HFFc6 (cell line): ENCODE results near the gene CRHR1. TPM values are rescaled to one million over a fixed set of nuclear protein-coding genes. Genes with fewer than 3 reads are reported as not detected.

Experiments used
- DNase-seq: peaks from one replicate; pipeline ENCODE4 v3.0.0-alpha.2; 2018
- H3K27ac Mint-ChIP-seq: 2 replicates; pipeline ENCODE4 v1.8.0; 2020; ENCODE audit warnings: mild to moderate bottlenecking, mixed read lengths
- H3K27me3 Mint-ChIP-seq: 2 replicates; pipeline ENCODE4 v1.8.0; 2021; ENCODE audit warnings: mild to moderate bottlenecking, moderate library complexity, mixed read lengths; ENCODE audit not compliant: insufficient read depth
- H3K36me3 Mint-ChIP-seq: 2 replicates; pipeline ENCODE4 v1.8.0; 2021; ENCODE audit warnings: low read depth, mixed read lengths
- H3K4me1 Mint-ChIP-seq: 2 replicates; pipeline ENCODE4 v1.8.0; 2020; ENCODE audit warnings: low read depth, mixed read lengths
- H3K4me3 Mint-ChIP-seq: 2 replicates; pipeline ENCODE4 v1.8.0; 2020; ENCODE audit warnings: mild to moderate bottlenecking, moderate library complexity, mixed read lengths
- H3K9me3 Mint-ChIP-seq: 2 replicates; pipeline ENCODE4 v1.8.0; 2020; ENCODE audit warnings: mild to moderate bottlenecking, mixed read lengths
- CTCF ChIP-seq: fragments of 200-600 bp; sonication (generic); IDR thresholded peaks from 2 replicates; pipeline ENCODE4 v1.5.0; 2021; ENCODE audit warnings: antibody characterized with exemption, mild to moderate bottlenecking
- total RNA-seq, 6 experiments: library from RNA; stranded (reverse); fragmentation: NEBNext Ultra II Directional; extraction: Animal tissue kit (Norgen Biotek cat#: 25700); gene quantifications; 2 replicates in 1 of 6; 3 replicates in 5 of 6; pipeline ENCODE4 v1.2.3, GENCODE V29; 2021

The CRHR1 gene
- total RNA-seq, 6 experiments from 2014 or later: not detected

DNA sequence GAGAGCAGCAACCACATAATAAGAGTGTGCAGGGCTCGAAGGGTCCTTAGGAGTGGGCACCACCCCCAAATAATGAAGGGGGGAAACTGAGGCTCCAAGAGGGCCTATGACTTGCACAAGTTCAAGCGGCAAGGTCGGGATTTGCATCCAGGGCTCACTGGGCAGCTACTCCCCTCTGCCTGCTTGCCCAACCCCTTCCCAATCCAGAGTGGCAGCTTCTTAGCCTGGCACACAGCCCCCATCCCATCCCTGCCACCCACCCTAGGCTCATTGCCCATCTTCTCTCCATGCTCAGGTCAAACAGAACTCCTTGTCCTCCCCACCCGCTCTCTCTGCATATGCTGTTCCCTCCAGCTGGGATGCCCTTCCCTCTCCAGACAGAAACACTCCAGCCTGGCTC lies 63.0 kb downstream of the CRHR1 start:
- Mint-ChIP-seq H3K36me3 (no peaks in the 10 kb centered on the region), H3K9me3 (no peaks in the 10 kb centered on the region), H3K27me3 (peaks cover 29% of the 10 kb centered on the region), H3K4me1 (no peaks in the 10 kb centered on the region), H3K27ac (no peak overlapping the region), H3K4me3 (no peak overlapping the region)
- no peak for DNase-seq
- TF ChIP-seq CTCF: no peak

DNA sequence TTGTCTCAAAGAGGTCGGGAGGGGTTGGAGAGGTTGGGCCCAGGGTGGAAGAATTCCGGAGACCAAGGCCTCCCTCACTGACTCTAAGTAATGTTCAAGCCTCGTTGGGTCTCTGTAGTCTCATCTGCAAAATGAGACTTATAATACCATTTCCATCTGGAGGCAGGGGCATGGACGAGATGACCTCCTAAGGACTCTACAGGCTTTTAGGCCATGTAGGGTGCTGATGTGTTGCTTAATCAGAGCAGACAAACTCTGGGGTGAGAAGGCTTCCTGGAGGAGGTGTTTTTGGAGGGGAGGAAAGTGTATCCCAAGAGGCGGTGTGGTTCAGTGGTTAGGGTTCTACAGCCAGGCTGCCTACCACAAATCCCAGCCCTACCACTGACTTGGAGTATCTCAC lies 63.6 kb downstream of the CRHR1 start:
- no peak for TF ChIP-seq CTCF
- H3K36me3 Mint-ChIP-seq: no peaks in the 10 kb centered on the region
- no peaks in the 10 kb centered on the region for H3K9me3 Mint-ChIP-seq
- H3K27ac Mint-ChIP-seq: no peak overlapping the region
- no peak overlapping the region for H3K4me3 Mint-ChIP-seq
- DNase-seq: no peak
- H3K4me1 Mint-ChIP-seq: no peaks in the 10 kb centered on the region
- H3K27me3 Mint-ChIP-seq: peaks cover 24% of the 10 kb centered on the region

GRCh38 chr17:45848405-45848804 lies 64.3 kb downstream of the CRHR1 start:
- DNase-seq: no peak
- H3K9me3 Mint-ChIP-seq: no peaks in the 10 kb centered on the region
- no peaks in the 10 kb centered on the region for H3K36me3 Mint-ChIP-seq
- H3K27ac Mint-ChIP-seq: no peak overlapping the region
- no peak overlapping the region for H3K4me3 Mint-ChIP-seq
- peaks cover 19% of the 10 kb centered on the region for H3K27me3 Mint-ChIP-seq
- TF ChIP-seq CTCF: no peak
- H3K4me1 Mint-ChIP-seq: no peaks in the 10 kb centered on the region

DNA sequence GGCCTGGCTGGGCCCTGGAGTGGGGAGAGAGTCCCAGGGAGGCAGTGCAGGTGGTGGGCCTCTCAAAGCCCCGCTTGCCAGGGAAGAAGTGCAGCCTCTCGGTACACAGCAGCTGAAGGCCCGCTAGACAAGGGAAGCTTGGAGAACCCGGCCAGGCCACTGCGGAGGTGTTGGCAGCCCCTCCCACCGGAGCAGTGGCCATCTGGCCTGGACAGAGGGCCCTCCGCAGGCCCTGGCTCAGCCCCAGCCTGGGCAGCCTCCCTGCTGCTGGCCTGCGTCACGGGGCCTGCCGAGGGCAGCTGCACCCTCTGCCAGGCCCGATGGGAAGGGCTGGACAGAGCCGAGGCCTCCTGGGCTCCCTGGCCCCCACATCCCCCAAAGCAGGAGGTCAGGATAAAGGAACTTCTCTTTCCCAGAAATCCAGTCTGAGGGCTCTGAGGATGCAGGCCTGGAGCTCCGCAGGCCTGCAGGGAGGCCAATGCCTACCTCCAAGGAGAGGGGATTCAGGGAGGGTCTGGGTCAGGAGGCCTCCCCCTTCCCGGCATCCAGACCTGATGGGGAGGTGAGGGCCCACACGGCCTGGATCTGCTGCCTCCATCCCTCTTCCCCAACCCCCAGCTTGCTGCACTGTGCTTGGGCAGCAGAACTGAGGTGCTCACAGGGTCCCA lies 64.9 kb downstream of the CRHR1 start:
- Mint-ChIP-seq H3K4me3 (no peak overlapping the region), H3K9me3 (no peaks in the 10 kb centered on the region), H3K36me3 (no peaks in the 10 kb centered on the region), H3K27me3 (peaks cover 17% of the 10 kb centered on the region), H3K4me1 (no peaks in the 10 kb centered on the region), H3K27ac (no peak overlapping the region)
- DNase-seq: no peak
- no peak for TF ChIP-seq CTCF

DNA sequence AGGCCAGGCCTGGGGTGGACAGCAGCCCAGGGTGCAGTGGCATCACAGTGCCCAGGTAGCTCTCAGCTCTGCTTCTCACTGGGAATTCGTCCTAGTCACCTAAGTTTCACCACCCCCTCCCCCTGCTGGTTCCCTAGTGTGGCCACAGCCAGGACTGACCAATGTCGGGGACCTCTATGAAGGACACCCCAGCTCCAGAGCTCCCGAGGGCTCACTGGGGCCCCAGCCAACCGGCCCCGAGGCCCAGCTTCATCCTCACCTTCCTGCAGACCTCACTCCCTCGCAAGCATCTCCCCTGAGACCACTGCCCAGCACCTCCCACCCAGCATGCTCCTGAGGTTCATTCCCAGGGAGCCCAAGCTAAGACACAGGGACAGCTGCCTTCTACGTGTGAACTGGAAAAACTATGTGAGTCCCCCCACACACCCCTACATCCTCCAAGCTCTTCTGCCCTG lies 65.4 kb downstream of the CRHR1 start:
- no peak for DNase-seq
- Mint-ChIP-seq H3K4me3 (no peak overlapping the region), H3K27me3 (peaks cover 19% of the 10 kb centered on the region), H3K36me3 (no peaks in the 10 kb centered on the region), H3K9me3 (no peaks in the 10 kb centered on the region), H3K27ac (no peak overlapping the region), H3K4me1 (no peaks in the 10 kb centered on the region)
- TF ChIP-seq CTCF: no peak

- Mint-ChIP-seq H3K4me3 (no peak overlapping the region), H3K27me3 (peaks cover 19% of the 10 kb centered on the region), H3K36me3 (no peaks in the 10 kb centered on the region), H3K9me3 (no peaks in the 10 kb centered on the region), H3K27ac (no peak overlapping the region), H3K4me1 (no peaks in the 10 kb centered on the region)
- no peak for TF ChIP-seq CTCF
- no peak for DNase-seq
These were observed 65.9 kb downstream of the CRHR1 start for GRCh38 chr17:45850011-45850410.
